Chondrocyte (in vitro differentiated cells): ENCODE measurements around the gene SPARC. TPM values are rescaled to one million over a fixed set of nuclear protein-coding genes. Genes with fewer than 3 reads are reported as not detected.

Experiments
- DNase-seq: peaks from one replicate; pipeline ENCODE4 v3.0.0; 2021; ENCODE audit warnings: mixed read lengths, low spot score
- H3K27ac Mint-ChIP-seq: one replicate; pipeline ENCODE4 v1.8.0; 2021; ENCODE audit warnings: mild to moderate bottlenecking, moderate library complexity, mixed read lengths; ENCODE audit not compliant: unreplicated experiment
- H3K27me3 Mint-ChIP-seq: 2 replicates; pipeline ENCODE4 v1.8.0; 2021; ENCODE audit warnings: low read depth, mixed read lengths
- H3K36me3 Mint-ChIP-seq: 2 replicates; pipeline ENCODE4 v1.8.0; 2021; ENCODE audit warnings: low read depth, mixed read lengths
- H3K4me1 Mint-ChIP-seq: 2 replicates; pipeline ENCODE4 v1.8.0; 2021; ENCODE audit warnings: low read depth, mild to moderate bottlenecking, mixed read lengths
- H3K4me3 Mint-ChIP-seq: one replicate; pipeline ENCODE4 v1.8.0; 2021; ENCODE audit warnings: mild to moderate bottlenecking, moderate library complexity, mixed read lengths; ENCODE audit not compliant: unreplicated experiment
- H3K9me3 Mint-ChIP-seq: 2 replicates; pipeline ENCODE4 v1.8.0; 2021; ENCODE audit warnings: low read depth, mixed read lengths
- CTCF ChIP-seq: fragments of 200-600 bp; sonication (generic); IDR thresholded peaks from 2 replicates; pipeline ENCODE4 v1.5.0; 2021; ENCODE audit warnings: antibody characterized with exemption, mild to moderate bottlenecking, moderate library complexity
- total RNA-seq: library from RNA; stranded (reverse); gene quantifications from 3 replicates; pipeline ENCODE4 v1.2.1, GENCODE V29; 2021

SPARC gene
- total RNA-seq, 1 donor from 2014 or later: 24,306 TPM

GRCh38 chr5:151724360-151724759 lies 37.6 kb upstream of the SPARC start:
- TF ChIP-seq CTCF: no peak

GRCh38 chr5:151722546-151722945 lies 35.8 kb upstream of the SPARC start:
- no peaks in the 10 kb centered on the region for H3K36me3 Mint-ChIP-seq
- peaks cover 69% of the 10 kb centered on the region for H3K4me1 Mint-ChIP-seq
- H3K4me3 Mint-ChIP-seq: no peak overlapping the region
- H3K27ac Mint-ChIP-seq: no peak overlapping the region
- no peaks in the 10 kb centered on the region for H3K27me3 Mint-ChIP-seq
- TF ChIP-seq CTCF: no peak
- no peaks in the 10 kb centered on the region for H3K9me3 Mint-ChIP-seq
- DNase-seq: no peak

More at GRCh38 chr5:151724360-151724759, 37.6 kb upstream of the SPARC start:
- no peaks in the 10 kb centered on the region for H3K27me3 Mint-ChIP-seq
- no peak for DNase-seq
- H3K27ac Mint-ChIP-seq: no peak overlapping the region
- peaks cover 2% of the 10 kb centered on the region for H3K36me3 Mint-ChIP-seq
- no peak overlapping the region for H3K4me3 Mint-ChIP-seq
- H3K9me3 Mint-ChIP-seq: peaks cover 3% of the 10 kb centered on the region
- peaks cover 54% of the 10 kb centered on the region for H3K4me1 Mint-ChIP-seq

- no peaks in the 10 kb centered on the region for H3K9me3 Mint-ChIP-seq
- H3K27me3 Mint-ChIP-seq: no peaks in the 10 kb centered on the region
- H3K4me3 Mint-ChIP-seq: no peak overlapping the region
- no peaks in the 10 kb centered on the region for H3K36me3 Mint-ChIP-seq
- no peak for DNase-seq
- no peak for TF ChIP-seq CTCF
- H3K27ac Mint-ChIP-seq: peak overlapping the region; percentile 71
- H3K4me1 Mint-ChIP-seq: peaks cover 74% of the 10 kb centered on the region
Observed at GRCh38 chr5:151721812-151722391, 35.2 kb upstream of the SPARC start.

- no peak for DNase-seq
- Mint-ChIP-seq H3K4me3 (no peak overlapping the region), H3K9me3 (no peaks in the 10 kb centered on the region), H3K4me1 (peaks cover 69% of the 10 kb centered on the region), H3K27ac (peak overlapping the region; percentile 71), H3K36me3 (no peaks in the 10 kb centered on the region), H3K27me3 (no peaks in the 10 kb centered on the region)
- no peak for TF ChIP-seq CTCF
Observed at GRCh38 chr5:151721087-151721646, 34.5 kb upstream of the SPARC start.

GRCh38 chr5:151720215-151720614 lies 33.5 kb upstream of the SPARC start:
- Mint-ChIP-seq H3K36me3 (no peaks in the 10 kb centered on the region), H3K27me3 (no peaks in the 10 kb centered on the region), H3K9me3 (no peaks in the 10 kb centered on the region), H3K27ac (peak overlapping the region; percentile 100), H3K4me1 (peaks cover 75% of the 10 kb centered on the region), H3K4me3 (no peak overlapping the region)
- DNase-seq: no peak
- TF ChIP-seq CTCF: no peak
